ENCODE results near the gene TRRAP.

Gene TRRAP

GRCh38 chr7:98982686-98983085, 104.4 kb downstream of the TRRAP start:
- TF ChIP-seq CTCF (conservative IDR thresholded peaks at IDR 0.05; ENCODE audit: low read length), result no peak
- DNase-seq (ENCODE audit: low read depth), result no peak
- no peak overlapping the region for H3K4me3 ChIP-seq (ENCODE audit: low read length)

GRCh38 chr7:98984126-98984525, 105.8 kb downstream of the TRRAP start:
- H3K4me3 ChIP-seq (ENCODE audit: low read length), result no peak overlapping the region
- no peak for TF ChIP-seq CTCF (conservative IDR thresholded peaks at IDR 0.05; ENCODE audit: low read length)
- DNase-seq (ENCODE audit: low read depth), result no peak

- no peak overlapping the region for H3K4me3 ChIP-seq (ENCODE audit: low read length)
- DNase-seq (ENCODE audit: low read depth), result no peak
- no peak for TF ChIP-seq CTCF (conservative IDR thresholded peaks at IDR 0.05; ENCODE audit: low read length)
Observed at GRCh38 chr7:98985406-98985805, 107.1 kb downstream of the TRRAP start.

GRCh38 chr7:98985945-98986344, 107.6 kb downstream of the TRRAP start:
- no peak overlapping the region for H3K4me3 ChIP-seq (ENCODE audit: low read length)
- TF ChIP-seq CTCF (conservative IDR thresholded peaks at IDR 0.05; ENCODE audit: low read length), result no peak
- no peak for DNase-seq (ENCODE audit: low read depth)

GRCh38 chr7:98988641-98989040, 110.3 kb downstream of the TRRAP start:
- TF ChIP-seq CTCF (conservative IDR thresholded peaks at IDR 0.05; ENCODE audit: low read length), result no peak
- no peak overlapping the region for H3K4me3 ChIP-seq (ENCODE audit: low read length)
- DNase-seq (ENCODE audit: low read depth), result no peak

GRCh38 chr7:98990356-98990755, 112.0 kb downstream of the TRRAP start:
- DNase-seq (ENCODE audit: low read depth), result no peak
- H3K4me3 ChIP-seq (ENCODE audit: low read length), result no peak overlapping the region
- no peak for TF ChIP-seq CTCF (conservative IDR thresholded peaks at IDR 0.05; ENCODE audit: low read length)

- no peak overlapping the region for H3K4me3 ChIP-seq (ENCODE audit: low read length)
- TF ChIP-seq CTCF (conservative IDR thresholded peaks at IDR 0.05; ENCODE audit: low read length), result no peak
- DNase-seq (ENCODE audit: low read depth), result no peak
Observed at GRCh38 chr7:98991141-98991540, 112.8 kb downstream of the TRRAP start.
